Measurements from ENCODE around the gene ARFGEF3.
"Not testable (repeated sequence)": the region's sequence is repeated elsewhere in the genome, so short reads cannot be mapped to it uniquely, and the experiment has no call there.

Gene ARFGEF3

DNA sequence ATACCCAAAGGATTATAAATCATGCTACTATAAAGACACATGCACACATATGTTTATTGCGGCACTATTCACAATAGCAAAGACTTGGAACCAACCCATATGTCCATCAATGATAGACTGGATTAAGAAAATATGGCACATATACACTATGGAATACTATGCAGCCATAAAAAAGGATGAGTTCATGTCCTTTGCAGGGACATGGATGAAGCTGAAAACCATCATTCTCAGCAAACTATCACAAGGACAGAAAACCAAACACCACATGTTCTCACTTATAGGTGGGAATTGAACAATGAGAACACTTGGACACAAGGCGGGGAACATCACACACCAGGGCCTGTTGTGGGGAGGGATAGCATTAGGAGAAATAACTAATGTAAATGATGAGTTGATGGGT lies 50.8 kb downstream of the ARFGEF3 start:
- not testable (repeated sequence) for DNase-seq

DNA sequence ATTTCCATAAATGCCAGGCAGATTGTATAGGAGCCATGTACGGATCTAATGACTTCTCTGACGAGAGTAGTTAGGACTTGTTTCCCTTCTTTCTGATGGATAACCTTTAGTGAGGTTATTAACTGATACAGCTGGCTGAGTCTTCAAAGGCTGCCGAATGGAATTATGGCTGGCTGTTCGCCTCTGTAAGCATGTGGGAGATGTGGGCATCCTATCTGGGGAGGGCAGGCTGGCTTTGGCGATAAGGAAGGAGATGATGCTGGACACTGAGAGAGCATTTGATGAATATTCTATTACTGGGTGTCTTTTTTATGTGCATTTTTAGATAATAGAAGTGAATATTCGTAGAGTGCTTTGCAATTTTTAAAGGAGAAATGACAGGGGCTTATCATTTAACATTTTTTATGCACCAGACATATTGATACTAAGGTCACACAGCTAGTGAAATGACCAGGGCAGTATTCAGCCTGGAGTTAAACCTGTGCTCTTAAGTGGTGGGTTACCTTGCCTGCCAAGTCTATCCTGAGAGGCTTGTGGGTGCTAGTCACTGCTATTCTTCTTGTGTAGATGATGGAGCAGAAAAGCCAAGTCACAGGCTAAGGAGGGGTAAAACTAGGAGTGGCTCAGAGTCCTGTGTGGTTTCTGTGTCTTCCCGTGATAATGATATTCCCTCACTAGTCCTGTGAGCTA lies 53.5 kb downstream of the ARFGEF3 start:
- no peak for DNase-seq

DNA sequence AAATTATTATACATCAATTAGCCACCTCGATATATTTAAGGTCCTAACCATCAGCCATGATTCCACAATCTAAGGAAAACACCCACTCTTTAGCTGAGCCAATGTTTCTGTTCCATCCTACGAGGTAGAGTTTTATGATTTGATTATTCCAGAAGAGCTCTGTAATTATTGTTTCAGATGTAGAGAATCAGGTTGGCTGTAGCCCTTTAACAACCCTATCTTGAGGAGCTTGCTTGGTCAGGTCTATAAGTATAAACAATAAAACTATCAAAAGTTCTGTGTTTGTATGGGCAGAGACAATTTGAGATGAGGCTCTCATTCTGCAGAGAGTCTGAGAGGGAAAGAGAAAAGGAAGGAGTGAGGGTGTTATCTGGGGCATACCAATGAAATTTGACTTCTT lies 56.7 kb downstream of the ARFGEF3 start, which contains the start of gene PBOV1:
TSS of gene PBOV1 (minus strand) at position 43 of the 400 bp plus-strand sequence. CDS start 96 bp downstream, outside the sequence.
- DNase-seq = no peak

DNA sequence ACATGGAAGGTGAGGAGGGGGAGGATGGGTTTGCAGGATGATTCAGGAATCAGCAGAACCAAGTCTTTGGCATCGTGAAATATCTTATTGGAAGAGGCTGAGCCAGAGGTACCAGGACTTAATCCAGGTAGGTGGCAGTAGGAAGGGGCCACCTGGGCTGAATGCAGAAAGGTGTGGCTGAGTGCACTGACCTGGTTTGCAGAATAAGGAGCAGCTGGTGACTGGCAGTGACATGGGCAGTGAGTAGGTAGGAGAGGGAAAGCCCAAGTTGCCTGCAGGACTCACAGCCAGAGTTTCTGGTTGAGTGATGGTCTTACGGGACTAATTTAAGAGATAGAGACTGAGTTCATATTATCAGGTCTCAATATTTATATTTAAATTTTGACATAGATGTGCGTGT lies 57.7 kb downstream of the ARFGEF3 start:
- DNase-seq = no peak

DNA sequence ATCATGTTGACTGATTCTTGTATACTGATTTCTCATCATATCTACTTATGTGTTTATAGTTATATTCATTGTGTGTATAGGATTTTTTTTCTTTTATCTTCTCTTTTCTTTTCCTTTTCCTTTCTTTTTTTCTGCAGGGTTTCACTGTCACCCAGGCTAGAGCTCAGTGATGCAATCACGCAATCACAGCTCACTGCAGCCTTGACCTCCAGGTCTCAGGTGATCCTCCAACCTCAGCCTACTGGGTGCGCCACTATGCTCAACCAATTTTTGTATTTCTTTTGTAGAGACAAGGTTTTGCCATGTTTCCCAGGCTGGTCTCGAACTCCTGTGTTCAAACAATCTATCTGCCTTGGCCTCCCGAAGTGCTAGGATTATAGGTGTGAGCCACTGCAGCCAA lies 58.2 kb downstream of the ARFGEF3 start:
- DNase-seq = no peak

DNA sequence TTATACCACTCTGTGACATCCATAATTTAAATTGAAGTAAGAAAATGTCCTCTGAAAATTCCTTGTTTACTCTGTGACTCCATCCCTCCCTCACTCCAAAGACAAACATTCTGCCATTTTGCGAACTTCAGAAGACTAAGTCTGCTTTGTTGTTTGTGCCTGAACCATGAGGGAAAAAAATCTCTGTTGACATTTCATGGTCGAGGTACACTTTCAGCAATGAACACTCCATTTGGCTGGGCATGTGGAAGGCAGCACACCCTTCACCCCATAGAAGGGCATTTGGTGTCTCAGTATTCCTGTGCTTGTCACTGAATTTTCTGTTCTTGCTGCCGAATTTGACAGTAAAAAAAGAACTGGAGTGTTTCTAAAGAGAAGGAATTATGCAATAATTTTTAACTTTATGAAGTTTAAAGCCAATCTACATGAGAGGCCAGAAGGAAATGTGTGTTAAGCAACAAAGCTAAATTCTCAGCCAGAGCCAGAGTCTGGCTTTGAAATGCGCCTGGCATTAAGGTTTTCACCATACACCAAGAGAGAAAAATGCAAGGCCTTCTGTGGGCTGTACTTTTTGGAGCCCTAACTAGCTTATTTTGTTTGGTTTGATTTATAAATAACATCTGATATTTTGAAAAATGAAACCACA lies 61.3 kb downstream of the ARFGEF3 start:
- DNase-seq = no peak

DNA sequence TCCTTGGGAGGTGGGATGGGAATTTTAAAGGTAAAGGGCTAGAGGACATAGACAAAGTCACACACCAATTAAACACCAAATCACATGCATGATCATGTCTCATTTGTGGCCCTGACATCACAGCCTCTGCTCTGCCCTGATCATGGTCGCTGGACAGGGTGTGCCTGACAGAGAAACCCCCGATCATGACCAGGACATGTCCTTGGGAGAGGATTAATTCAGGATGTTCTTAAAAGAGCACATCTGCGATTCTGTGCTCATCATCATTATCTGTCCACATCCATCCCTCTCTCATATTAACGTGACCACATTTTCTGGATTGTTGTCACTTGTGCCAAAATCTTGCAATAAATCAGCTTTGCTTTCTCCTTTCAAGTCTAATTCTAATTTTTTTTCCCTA lies 64.2 kb downstream of the ARFGEF3 start:
- DNase-seq = no peak

DNA sequence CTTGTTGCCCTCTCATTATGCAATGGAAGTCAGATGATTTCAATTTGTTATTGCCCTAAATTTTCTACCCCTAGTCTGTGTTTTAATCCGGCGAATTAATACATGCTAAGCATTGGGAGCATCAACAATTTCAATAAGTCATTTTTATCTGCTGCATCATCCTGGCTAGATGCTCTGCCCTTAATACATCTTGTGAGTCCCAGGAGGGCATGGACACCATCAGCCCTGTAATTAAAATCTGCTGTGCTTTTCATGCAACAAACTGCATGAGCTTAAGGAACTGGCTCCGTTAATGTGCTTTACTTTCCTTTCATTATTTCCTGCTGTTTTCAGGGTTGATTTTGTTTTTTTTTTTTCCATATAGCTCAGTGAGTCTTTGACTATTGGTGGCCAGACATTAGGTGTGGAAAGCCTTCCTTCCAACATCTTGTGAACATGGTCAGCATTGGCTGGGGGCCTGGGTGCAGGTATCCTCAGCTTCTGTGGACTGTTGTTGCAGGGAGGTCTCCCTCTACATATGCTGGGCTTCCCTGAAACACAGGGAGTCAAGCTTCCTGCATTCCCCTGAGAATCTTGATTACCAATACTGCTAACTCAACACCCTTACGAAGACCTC lies 65.1 kb downstream of the ARFGEF3 start:
- DNase-seq = no peak

DNA sequence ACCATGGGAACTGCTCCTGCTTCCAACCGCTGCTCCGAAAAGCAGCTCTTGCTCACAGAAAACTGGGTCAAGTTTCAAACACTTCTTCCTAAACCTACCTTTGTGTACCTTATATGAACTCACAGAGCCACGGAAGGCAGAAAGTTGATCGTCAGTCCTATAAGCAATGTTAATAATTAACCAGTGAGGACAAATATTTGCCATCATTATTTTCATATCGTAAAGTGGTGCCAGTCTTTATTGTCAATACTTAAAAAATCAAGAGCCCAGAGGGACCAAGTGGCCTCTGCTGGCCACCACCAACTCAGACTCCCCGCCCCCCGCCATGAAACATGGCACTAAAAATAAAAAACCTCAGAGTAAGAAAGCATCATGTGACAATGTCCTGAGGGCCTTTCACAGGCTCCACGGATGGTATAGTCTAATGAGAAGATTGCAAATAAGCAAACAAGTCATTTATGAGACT lies 65.6 kb downstream of the ARFGEF3 start:
- DNase-seq = no peak

DNA sequence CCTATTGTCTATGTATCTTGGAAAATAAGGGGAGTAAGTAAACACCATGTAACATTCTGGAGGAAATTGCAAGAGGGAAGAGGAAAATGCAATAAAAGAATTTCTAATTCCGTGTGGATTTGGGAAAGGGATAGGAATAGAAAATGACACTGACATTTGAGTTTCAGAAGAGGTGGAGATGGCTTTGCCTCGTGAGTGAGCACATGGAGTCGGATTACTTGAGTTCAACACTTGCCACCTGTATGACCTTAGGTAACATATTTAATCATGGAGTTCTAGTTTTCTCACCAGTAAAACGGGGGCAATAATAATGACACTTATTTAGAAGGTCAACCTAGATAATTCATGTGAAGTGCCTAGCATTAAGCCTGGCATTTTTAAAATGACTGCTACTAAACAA lies 67.3 kb downstream of the ARFGEF3 start:
- DNase-seq = no peak

DNA sequence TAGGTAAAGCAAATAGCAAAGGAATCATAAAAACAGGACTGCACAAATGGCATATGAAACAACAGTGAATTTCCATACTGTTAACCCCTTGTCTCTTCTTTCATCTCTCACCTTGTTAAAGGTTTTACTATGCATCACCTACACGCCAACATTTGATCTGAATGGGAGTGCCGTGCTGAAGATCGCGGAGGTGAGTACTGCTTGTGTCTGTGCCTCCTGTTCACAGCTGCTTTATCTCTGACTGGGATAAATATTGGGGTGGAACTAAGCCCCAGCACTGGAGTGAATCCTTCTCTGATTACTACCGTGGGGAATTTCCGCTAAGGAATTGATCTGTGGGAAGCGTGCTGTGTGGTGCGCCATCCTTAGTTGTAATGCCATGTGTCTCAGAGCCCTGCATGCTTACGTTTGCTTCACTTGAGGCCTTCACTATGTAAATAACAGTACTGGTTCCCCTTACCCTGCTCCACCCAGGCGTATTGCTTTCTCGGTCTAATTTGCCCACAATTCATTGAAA lies 68.0 kb downstream of the ARFGEF3 start:
- DNase-seq = no peak

DNA sequence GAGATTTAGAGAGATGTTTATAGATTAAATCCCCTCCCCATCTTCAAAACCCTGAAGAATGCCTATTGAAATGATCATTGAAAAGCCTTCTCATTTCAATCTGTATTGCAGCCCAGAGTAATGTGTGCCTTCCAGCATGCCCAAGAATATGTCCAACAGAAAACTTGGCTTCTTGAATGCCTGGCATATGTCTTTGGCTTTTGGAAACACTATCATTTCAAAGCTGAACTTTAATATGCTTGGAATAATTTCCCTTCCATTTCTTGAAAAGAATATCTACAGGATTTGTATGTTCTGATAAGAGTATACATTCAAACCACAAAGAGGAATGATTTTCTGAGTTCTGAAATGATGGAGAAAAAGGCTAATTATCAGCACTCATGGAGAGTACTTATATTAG lies 68.5 kb downstream of the ARFGEF3 start:
- DNase-seq = no peak

DNA sequence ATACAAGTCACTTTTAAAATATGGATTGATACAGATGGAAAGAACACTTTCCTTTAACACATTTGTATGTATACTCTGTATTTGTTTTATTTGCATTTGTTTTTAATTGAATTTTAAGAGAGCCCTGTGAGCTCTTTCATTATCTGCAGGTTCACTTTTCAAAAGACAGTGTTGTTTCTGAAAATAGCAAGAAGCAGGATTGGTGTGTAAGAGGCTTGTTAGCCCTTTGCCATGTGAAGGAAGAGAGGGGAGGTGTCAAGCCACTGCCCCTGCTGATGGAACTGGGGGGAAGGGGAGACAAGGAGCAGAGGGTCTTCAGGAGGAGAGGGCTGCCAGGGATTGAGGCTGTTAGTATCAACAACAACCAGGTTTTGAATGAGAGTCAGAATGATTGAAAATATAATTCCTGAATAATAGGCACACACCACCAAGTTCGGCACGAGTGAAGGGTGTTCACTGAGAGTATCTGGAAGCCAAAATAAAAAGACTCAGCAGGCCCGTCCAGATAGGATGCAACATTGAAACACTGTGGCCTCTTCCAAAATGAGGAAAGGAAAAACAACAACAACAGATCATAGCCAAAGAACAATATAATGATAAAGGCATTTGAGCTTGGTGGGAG lies 69.1 kb downstream of the ARFGEF3 start:
- DNase-seq = no peak

DNA sequence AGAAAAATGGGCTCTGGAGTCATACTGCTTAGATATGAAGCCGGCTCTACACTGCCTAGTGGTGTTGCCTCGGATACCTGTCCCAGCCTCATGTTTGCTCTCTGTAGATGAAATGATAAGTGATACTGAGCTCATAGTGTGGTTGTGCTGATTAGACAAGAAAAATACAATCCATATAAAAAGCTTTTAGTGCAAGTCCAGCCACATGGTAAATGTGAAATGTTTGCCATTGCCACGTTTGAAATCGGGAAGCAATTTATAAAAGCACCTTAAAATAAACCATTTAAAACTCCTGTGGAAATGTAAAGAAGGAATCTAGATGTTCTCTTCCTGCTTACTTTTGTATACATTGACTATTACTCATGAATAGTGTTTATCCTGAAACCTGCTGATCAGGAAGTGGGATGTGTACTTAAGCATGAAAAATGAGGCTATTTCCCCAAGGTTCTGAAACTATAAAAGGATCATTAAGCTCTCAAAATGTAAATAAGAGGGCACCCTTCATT lies 69.7 kb downstream of the ARFGEF3 start:
- no peak for DNase-seq

DNA sequence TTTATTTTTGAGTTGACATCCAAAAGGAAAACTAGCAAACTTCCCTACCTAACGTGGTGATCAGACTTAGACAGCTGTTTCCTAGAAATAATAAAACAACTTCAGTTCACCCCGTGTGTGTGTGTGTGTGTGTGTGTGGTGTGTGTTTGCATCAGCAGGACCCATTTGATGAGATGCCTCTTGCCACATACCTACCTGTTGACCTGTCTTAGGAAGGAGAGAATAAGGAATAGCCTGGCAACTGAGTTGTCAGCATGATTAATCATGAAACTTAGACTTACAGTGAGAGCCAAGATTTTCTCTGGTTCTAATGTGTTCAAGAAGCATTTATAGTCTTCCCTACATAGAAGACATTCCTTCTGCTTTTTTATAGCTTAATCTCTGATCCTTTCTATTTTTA lies 72.6 kb downstream of the ARFGEF3 start:
- no peak for DNase-seq

DNA sequence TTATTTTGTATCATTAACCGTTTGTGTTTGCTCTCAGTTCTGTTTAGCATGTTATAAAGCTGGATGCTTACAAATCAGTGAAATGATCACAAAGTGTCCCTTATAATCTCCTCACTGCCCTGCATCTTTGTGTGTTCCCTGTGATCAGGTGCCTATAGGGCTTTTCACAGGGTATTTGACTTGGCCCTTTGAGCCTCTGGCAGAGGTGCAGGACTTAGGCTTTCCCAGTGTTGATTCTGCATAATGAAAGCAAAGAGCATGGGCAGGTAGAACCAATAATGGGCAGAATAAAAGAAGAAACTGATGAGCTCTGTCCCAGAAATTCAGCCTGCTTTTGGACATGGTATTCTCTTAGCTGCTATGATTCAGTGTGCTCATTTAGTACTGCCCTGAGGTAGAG lies 73.5 kb downstream of the ARFGEF3 start:
- DNase-seq = no peak

DNA sequence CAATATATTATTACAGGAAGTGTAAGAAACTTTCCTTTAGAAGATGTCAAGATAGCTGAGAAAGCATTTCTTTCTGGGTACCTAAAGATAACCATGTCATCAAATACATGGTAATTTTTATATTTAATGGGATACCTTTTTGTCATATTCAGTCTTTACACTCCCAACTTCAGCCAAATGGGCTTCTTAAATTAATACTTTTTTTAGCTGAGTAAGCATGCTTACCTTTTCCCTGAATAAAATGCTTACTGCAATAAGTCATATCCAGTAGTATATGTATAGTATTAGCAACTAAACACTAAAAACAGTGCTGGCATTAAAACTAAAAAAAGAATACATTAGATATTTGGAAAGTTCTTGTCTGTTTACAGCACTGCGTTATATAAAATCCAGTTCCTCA lies 74.0 kb downstream of the ARFGEF3 start:
- DNase-seq = no peak

DNA sequence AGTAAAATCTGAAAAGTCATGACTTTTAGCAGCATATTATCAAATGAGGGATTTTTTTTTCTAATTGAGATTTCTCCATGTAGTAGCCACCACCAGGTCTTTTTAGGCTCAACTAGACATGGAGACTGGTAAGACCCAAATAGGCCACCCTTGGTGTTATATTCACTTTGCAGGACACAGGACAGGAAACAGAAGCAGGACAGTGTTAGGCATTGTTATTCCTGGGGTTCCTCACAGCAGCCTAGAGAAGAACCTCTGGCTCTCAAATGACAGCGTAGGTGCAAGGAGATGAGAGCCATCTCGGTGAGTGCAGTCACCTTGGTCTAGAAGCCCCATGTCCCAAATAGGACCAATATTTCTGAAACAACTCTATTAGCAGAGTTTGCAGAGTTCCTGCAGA lies 75.7 kb downstream of the ARFGEF3 start:
- DNase-seq = no peak

DNA sequence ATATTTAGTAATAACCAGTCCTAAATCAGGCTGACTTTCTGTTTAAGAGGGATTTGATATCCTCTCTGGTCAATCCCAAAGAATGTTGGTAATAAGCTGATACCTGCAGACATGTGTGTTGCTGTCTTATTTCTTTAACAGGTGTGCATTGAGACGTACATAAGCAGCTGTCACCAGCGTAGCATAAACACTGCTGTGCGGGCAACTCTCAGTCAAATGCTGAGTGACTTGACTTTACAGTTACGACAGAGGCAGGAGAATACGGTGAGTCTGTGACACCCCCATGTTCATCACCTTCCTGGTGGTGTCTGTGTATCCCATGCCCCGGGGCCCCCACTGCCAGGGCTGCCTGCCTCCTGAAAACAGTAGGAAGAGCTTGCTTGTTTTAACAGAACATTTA lies 76.6 kb downstream of the ARFGEF3 start:
- no peak for DNase-seq

DNA sequence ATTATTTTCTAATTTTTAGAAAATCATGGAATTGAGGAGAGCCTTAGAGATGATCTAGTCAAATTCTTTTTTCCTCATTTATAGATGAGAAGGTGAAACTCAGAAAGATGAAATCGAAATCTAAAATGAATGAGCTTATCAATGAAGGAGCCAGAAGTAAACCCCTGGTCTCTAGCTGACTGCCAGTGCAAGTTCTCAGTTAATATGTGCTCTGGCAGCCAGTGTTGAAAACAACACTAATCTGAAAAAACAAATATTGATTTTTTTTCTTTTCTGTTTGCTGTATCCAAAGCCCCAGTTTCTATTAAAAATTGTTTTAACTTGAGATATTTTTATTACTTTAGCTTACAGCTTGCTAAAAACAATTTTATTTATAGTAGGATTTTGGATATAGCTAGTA lies 78.0 kb downstream of the ARFGEF3 start:
- DNase-seq = no peak

DNA sequence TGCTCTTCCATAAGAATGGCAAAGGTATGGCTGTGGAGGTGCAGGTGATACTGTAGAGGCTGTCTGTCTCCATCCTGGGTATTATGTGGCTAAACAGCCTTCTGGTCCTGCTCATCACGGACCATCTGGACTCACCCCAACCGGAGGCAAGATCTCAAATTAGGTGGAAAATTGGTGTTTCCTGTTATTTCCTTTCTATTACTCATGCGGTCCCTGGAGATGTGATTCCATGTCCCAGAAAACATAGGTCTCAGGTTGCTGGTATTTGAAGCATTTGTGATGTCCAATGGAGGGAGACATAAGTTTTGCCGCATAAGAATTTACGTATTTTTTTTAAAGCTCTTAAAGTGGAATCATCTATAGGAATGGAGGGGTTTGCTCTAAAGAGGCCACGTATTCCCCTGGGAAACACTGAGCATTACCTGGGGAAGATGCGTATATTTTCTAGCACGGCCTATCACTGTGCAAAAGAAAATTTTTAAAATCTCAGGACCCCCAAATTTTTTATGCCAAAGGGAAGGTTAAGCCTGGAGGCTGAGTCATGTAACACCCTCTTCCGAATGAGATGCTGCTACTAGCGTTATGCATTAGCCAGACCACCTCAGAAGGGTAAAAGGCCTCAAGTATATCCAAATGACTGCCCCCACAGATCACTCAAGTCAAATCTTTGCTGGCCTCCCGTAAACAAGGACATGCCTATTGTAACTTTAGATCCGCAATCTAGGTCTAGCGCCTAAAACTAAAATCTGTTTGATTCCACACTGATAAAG lies 78.9 kb downstream of the ARFGEF3 start:
- DNase-seq = no peak

DNA sequence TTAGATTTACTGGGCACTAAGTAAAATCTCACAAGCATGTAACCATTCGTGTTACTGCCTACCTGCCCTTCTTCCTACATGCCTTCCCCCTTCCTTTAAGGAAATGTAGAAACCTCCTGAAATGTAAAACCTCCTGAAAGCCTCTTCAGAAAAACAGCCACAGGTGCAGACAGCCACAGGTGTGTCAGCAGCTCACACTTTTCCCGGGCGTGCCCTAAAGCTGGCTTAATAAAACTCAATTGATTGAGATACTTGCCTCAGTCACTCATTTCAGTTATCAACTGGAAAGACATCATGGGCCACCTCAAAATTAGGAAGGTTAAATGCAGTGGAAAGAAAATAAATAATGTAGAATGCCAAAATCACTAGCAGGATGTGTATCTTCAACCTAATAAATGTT lies 79.6 kb downstream of the ARFGEF3 start:
- no peak for DNase-seq

DNA sequence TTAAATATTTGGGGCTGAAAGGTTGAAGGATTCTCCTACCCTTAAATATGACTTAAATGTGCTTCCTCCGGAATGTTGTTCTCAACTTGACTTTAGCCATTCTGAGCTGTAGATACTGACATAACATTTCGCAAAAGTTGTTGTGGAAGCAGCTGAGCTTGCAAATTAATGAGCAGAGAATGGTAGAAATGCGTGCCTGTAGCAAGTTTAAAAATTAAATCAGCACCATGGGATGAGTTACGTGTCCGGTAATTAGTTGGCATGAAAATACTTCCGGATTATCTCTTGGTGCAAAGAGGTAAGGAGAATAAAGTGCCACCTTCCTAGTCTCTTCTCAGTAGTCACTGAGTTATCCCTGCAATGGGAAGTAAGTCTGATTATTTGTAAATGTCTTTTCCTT lies 80.2 kb downstream of the ARFGEF3 start:
- no peak for DNase-seq
